OCI-LY1 (cell line): ENCODE measurements around the gene CCDC93.

Experiments
- H2AFZ ChIP-seq: fragments of 200-600 bp; sonication (generic), shearing (Covaris generic); 2 replicates; pipeline ENCODE4 v1.6.0; 2014; ENCODE audit warnings: antibody characterized with exemption, mild to moderate bottlenecking, low read length
- H3F3A ChIP-seq: fragments of 200-600 bp; sonication (generic), shearing (Covaris generic); 2 replicates; pipeline ENCODE4 v1.6.0; 2014; ENCODE audit warnings: mild to moderate bottlenecking, antibody characterized with exemption, low read length, moderate library complexity; ENCODE audit not compliant: insufficient read depth
- H3K27ac ChIP-seq: fragments of 200-600 bp; sonication (generic); 2 replicates; pipeline ENCODE4 v1.5.1; 2014; ENCODE audit warnings: low read length, mixed run types, mild to moderate bottlenecking, low read depth; ENCODE audit not compliant: poor library complexity, severe bottlenecking
- H3K27me3 ChIP-seq: fragments of 200-600 bp; sonication (generic); 2 replicates; pipeline ENCODE4 v1.6.0; 2014; ENCODE audit warnings: antibody characterized with exemption, mild to moderate bottlenecking, low read length, moderate library complexity; ENCODE audit not compliant: insufficient read depth
- H3K36me3 ChIP-seq: fragments of 200-600 bp; sonication (generic); 2 replicates; pipeline ENCODE4 v1.6.1; 2014; ENCODE audit warnings: mild to moderate bottlenecking, antibody characterized with exemption, low read length, moderate library complexity, mixed read lengths; ENCODE audit not compliant: insufficient read depth
- H3K4me1 ChIP-seq: fragments of 200-600 bp; sonication (generic); 2 replicates; pipeline ENCODE4 v1.5.1; 2014; ENCODE audit warnings: mild to moderate bottlenecking, low read length, moderate library complexity; ENCODE audit not compliant: insufficient read depth, severe bottlenecking
- H3K4me2 ChIP-seq: fragments of 200-600 bp; sonication (generic), shearing (Covaris generic); 2 replicates; pipeline ENCODE4 v1.6.1; 2014; ENCODE audit warnings: low read length
- H3K4me3 ChIP-seq: fragments of 200-600 bp; sonication (generic); 2 replicates; pipeline ENCODE4 v1.5.1; 2014; ENCODE audit warnings: low read length, low read depth, mild to moderate bottlenecking, mixed read lengths; ENCODE audit not compliant: poor library complexity, severe bottlenecking
- H3K79me2 ChIP-seq: fragments of 200-600 bp; shearing (Covaris generic); 2 replicates; pipeline ENCODE4 v1.6.1; 2016; ENCODE audit warnings: mixed run types, low read length, mixed read lengths; ENCODE audit not compliant: insufficient read depth
- H3K9ac ChIP-seq: fragments of 200-600 bp; sonication (generic), shearing (Covaris generic); 2 replicates; pipeline ENCODE4 v1.6.1; 2014; ENCODE audit warnings: mild to moderate bottlenecking, low read length, mixed read lengths
- H3K9me2 ChIP-seq: fragments of 200-600 bp; sonication (generic), shearing (Covaris generic); 2 replicates; pipeline ENCODE4 v1.6.1; 2014; ENCODE audit warnings: low read depth, mild to moderate bottlenecking, low read length, mixed read lengths
- H3K9me3 ChIP-seq: fragments of 200-600 bp; shearing (Covaris generic); 2 replicates; pipeline ENCODE4 v1.6.1; 2014; ENCODE audit warnings: low read length, mixed read lengths
- H4K20me1 ChIP-seq: fragments of 200-600 bp; sonication (generic), shearing (Covaris generic); 2 replicates; pipeline ENCODE4 v1.6.0; 2016; ENCODE audit warnings: mild to moderate bottlenecking, low read length; ENCODE audit not compliant: insufficient read depth
- EZH2 ChIP-seq: fragments of 200-600 bp; sonication (generic), shearing (Covaris generic); IDR thresholded peaks from 2 replicates; pipeline ENCODE4 v1.8.0; 2017; ENCODE audit warnings: borderline replicate concordance, mixed run types, mild to moderate bottlenecking, antibody characterized with exemption, low read length, moderate library complexity, mixed read lengths
- TF ChIP-seq, protein P1 (sequence below): fragments of 200-600 bp; sonication (generic), shearing (Covaris generic); IDR thresholded peaks from 2 replicates; pipeline ENCODE4 v1.5.1; 2017; ENCODE audit warnings: mild to moderate bottlenecking, antibody characterized with exemption, low read length, moderate library complexity, mixed read lengths

The CCDC93 gene

DNA sequence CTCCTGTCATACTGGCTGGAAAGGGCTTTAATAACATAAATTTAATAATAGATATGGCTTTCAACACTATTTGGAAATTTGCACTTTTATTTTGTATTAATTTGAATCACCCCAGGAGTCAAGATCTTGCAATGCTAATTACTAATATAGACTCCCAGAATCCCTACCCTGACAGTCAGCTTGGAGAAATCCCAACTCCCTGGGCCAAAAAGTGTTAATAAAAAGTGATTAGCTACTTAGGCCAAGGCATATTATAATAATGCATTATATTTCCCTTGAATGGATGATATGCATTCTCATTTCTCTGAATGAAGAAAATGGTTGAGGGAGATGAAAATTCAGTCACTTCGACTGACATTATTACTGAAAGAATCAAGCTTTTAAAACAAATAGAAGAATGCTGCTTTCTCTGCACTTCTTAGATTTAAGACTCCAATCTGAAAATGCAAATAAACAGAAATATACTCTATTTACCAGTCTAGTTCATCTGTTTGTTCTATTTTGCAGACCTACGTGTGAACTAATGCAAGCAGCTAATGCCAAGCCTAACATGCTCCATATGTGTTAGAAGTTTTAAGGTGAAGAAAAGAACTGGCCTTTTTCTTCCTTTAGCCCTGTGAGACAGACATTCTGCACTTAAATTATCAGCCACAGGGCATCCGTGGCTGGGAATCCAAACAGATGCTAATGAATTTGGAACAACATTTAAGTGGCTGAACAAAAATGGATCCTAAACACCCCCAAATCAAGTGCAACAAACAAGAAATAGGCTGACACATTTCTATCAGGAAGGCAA is 40.5 kb upstream of the CCDC93 start:
- no peaks in the 10 kb centered on the region for H4K20me1 ChIP-seq
- no peaks in the 10 kb centered on the region for H3K79me2 ChIP-seq
- TF ChIP-seq EZH2: no peak
- TF ChIP-seq, protein P1, sequence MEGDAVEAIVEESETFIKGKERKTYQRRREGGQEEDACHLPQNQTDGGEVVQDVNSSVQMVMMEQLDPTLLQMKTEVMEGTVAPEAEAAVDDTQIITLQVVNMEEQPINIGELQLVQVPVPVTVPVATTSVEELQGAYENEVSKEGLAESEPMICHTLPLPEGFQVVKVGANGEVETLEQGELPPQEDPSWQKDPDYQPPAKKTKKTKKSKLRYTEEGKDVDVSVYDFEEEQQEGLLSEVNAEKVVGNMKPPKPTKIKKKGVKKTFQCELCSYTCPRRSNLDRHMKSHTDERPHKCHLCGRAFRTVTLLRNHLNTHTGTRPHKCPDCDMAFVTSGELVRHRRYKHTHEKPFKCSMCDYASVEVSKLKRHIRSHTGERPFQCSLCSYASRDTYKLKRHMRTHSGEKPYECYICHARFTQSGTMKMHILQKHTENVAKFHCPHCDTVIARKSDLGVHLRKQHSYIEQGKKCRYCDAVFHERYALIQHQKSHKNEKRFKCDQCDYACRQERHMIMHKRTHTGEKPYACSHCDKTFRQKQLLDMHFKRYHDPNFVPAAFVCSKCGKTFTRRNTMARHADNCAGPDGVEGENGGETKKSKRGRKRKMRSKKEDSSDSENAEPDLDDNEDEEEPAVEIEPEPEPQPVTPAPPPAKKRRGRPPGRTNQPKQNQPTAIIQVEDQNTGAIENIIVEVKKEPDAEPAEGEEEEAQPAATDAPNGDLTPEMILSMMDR: no peak
- no peaks in the 10 kb centered on the region for H3K9me2 ChIP-seq
- H3K9me3 ChIP-seq: no peaks in the 10 kb centered on the region
- no peak overlapping the region; the same call in 1 of the 2 replicates for H3K9ac ChIP-seq
- no peaks in the 10 kb centered on the region for H3F3A ChIP-seq
- no peaks in the 10 kb centered on the region for H3K27me3 ChIP-seq
- no peak overlapping the region for H3K4me2 ChIP-seq
- H3K36me3 ChIP-seq: no peaks in the 10 kb centered on the region
- H3K4me3 ChIP-seq: no peak overlapping the region
- H2AFZ ChIP-seq: peak overlapping the region; percentile 4; the same call in 1 of the 2 replicates
- peak overlapping the region; percentile 89 for H3K27ac ChIP-seq
- H3K4me1 ChIP-seq: peaks cover 47% of the 10 kb centered on the region

GRCh38 chr2:118053681-118054080 is 39.8 kb upstream of the CCDC93 start:
- no peak overlapping the region for H3K4me2 ChIP-seq
- no peak for TF ChIP-seq EZH2
- TF ChIP-seq, protein P1: no peak
- H3K9ac ChIP-seq: no peak overlapping the region
- no peak overlapping the region for H3K27ac ChIP-seq
- H3K4me1 ChIP-seq: peaks cover 52% of the 10 kb centered on the region
- H3K9me3 ChIP-seq: no peaks in the 10 kb centered on the region
- H3K4me3 ChIP-seq: no peak overlapping the region
- no peaks in the 10 kb centered on the region for H3K9me2 ChIP-seq
- H4K20me1 ChIP-seq: no peaks in the 10 kb centered on the region
- no peaks in the 10 kb centered on the region for H3K79me2 ChIP-seq
- no peaks in the 10 kb centered on the region for H3K27me3 ChIP-seq
- no peak overlapping the region for H2AFZ ChIP-seq
- no peaks in the 10 kb centered on the region for H3K36me3 ChIP-seq
- H3F3A ChIP-seq: no peaks in the 10 kb centered on the region

- Histone ChIP-seq H2AFZ (no peak overlapping the region), H3F3A (no peaks in the 10 kb centered on the region), H3K4me3 (no peak overlapping the region), H3K9ac (no peak overlapping the region), H3K4me2 (no peak overlapping the region), H3K79me2 (no peaks in the 10 kb centered on the region), H3K4me1 (peaks cover 53% of the 10 kb centered on the region), H3K9me3 (no peaks in the 10 kb centered on the region), H3K9me2 (no peaks in the 10 kb centered on the region), H3K27me3 (no peaks in the 10 kb centered on the region), H3K27ac (no peak overlapping the region), H3K36me3 (no peaks in the 10 kb centered on the region), H4K20me1 (no peaks in the 10 kb centered on the region)
- TF ChIP-seq, protein P1: no peak
- no peak for TF ChIP-seq EZH2
These were observed 38.6 kb upstream of the CCDC93 start for GRCh38 chr2:118052474-118052873.
